GM23338 (cell line): ENCODE data around the gene MCMBP. TPM values are rescaled to one million over a fixed set of nuclear protein-coding genes. Genes with fewer than 3 reads are reported as not detected.

ENCODE experiments used
- ATAC-seq: fragments of 200-7000 bp; cut with Tn5 transposase; 3 replicates; pipeline ENCODE4 v1.9.1; 2020
- DNase-seq: peaks from one replicate; pipeline ENCODE4 v3.0.0-alpha.2; 2015; ENCODE audit warnings: low spot score
- H2AFZ ChIP-seq: fragments of 200-600 bp; sonication (generic); 2 replicates; pipeline ENCODE4 v1.8.0; 2016; ENCODE audit warnings: antibody characterized with exemption, mild to moderate bottlenecking, moderate library complexity
- H3F3A ChIP-seq: fragments of 200-600 bp; sonication (generic); replicated peaks from 2 replicates; pipeline ENCODE4 v1.8.0; 2017; ENCODE audit warnings: antibody characterized with exemption, mixed run types, low read depth
- H3K27ac ChIP-seq: fragments of 200-600 bp; sonication (generic); 2 replicates; pipeline ENCODE4 v1.6.1; 2016; ENCODE audit warnings: low read depth
- H3K27me3 ChIP-seq: fragments of 200-600 bp; sonication (generic); 2 replicates; pipeline ENCODE4 v1.8.0; 2016; ENCODE audit warnings: mild to moderate bottlenecking, mixed run types, moderate library complexity; ENCODE audit not compliant: insufficient read depth
- H3K36me3 ChIP-seq: fragments of 200-600 bp; sonication (generic); 2 replicates; pipeline ENCODE4 v1.8.0; 2016; ENCODE audit warnings: mild to moderate bottlenecking; ENCODE audit not compliant: insufficient read depth
- H3K4me1 ChIP-seq: fragments of 200-600 bp; sonication (generic); 2 replicates; pipeline ENCODE4 v1.8.0; 2016; ENCODE audit warnings: mild to moderate bottlenecking, moderate library complexity; ENCODE audit not compliant: insufficient read depth
- H3K4me2 ChIP-seq: fragments of 200-600 bp; sonication (generic); 2 replicates; pipeline ENCODE4 v1.7.1; 2017; ENCODE audit warnings: mixed run types
- H3K4me3 ChIP-seq: fragments of 200-600 bp; sonication (generic); 2 replicates; pipeline ENCODE4 v1.6.1; 2016; ENCODE audit warnings: mixed run types
- H3K79me2 ChIP-seq: fragments of 200-600 bp; sonication (generic); replicated peaks from 2 replicates; pipeline ENCODE4 v1.8.0; 2017; ENCODE audit warnings: mild to moderate bottlenecking; ENCODE audit not compliant: insufficient read depth
- H3K9me2 ChIP-seq: fragments of 200-600 bp; sonication (generic); 2 replicates; pipeline ENCODE4 v1.8.0; 2017; ENCODE audit not compliant: insufficient read depth
- H4K20me1 ChIP-seq: fragments of 200-600 bp; sonication (generic); replicated peaks from 2 replicates; pipeline ENCODE4 v1.8.0; 2017; ENCODE audit warnings: mild to moderate bottlenecking; ENCODE audit not compliant: insufficient read depth
- H3K27ac Mint-ChIP-seq: 2 replicates; pipeline ENCODE4 v1.8.0; 2020; ENCODE audit warnings: inconsistent platforms, mild to moderate bottlenecking, moderate library complexity, mixed read lengths
- H3K27me3 Mint-ChIP-seq: 3 replicates; pipeline ENCODE4 v1.8.0; 2022; ENCODE audit warnings: low read depth, mild to moderate bottlenecking, moderate library complexity, mixed read lengths, inconsistent platforms; ENCODE audit not compliant: insufficient read depth, poor library complexity
- H3K36me3 Mint-ChIP-seq: 3 replicates; pipeline ENCODE4 v1.8.0; 2021; ENCODE audit warnings: low read depth, mild to moderate bottlenecking, inconsistent platforms, moderate library complexity, mixed read lengths
- H3K4me1 Mint-ChIP-seq: 3 replicates; pipeline ENCODE4 v1.8.0; 2020; ENCODE audit warnings: mild to moderate bottlenecking, inconsistent platforms, mixed read lengths
- H3K4me3 Mint-ChIP-seq: 3 replicates; pipeline ENCODE4 v1.8.0; 2021; ENCODE audit warnings: moderate library complexity, mild to moderate bottlenecking, inconsistent platforms, mixed read lengths
- H3K9me3 Mint-ChIP-seq: 3 replicates; pipeline ENCODE4 v1.8.0; 2020; ENCODE audit warnings: moderate library complexity, mild to moderate bottlenecking, inconsistent platforms, mixed read lengths
- CREB1 ChIP-seq: fragments of 250-450 bp; sonication (Bioruptor Pico); IDR thresholded peaks from 2 replicates; pipeline ENCODE4 v1.5.0; 2020; ENCODE audit warnings: low read depth, mild to moderate bottlenecking, moderate library complexity
- NANOG ChIP-seq: IDR thresholded peaks from 2 replicates; pipeline ENCODE4 v1.6.1; 2016; ENCODE audit warnings: antibody characterized with exemption, borderline replicate concordance
- POLR2AphosphoS5 ChIP-seq: IDR thresholded peaks from 2 replicates; pipeline ENCODE4 v1.6.1; 2016; ENCODE audit warnings: antibody characterized with exemption, low read depth
- STAT1 ChIP-seq: IDR thresholded peaks from one replicate; pipeline ENCODE4 v1.6.1; 2016; ENCODE audit warnings: antibody characterized with exemption; ENCODE audit not compliant: unreplicated experiment
- ZNF331 ChIP-seq: fragments of 250-450 bp; sonication (Bioruptor Pico); IDR thresholded peaks from 2 replicates; pipeline ENCODE4 v1.5.0; 2020; ENCODE audit warnings: low read depth, mild to moderate bottlenecking, moderate library complexity
- polyA plus RNA-seq: library from polyadenylated mRNA; unstranded; fragments of >200 nt; fragmentation: Nextera tagmentation; extraction: Ambion mirVana; gene quantifications from 2 replicates; pipeline ENCODE4 v1.2.1, GENCODE V29; 2016
- total RNA-seq: library from RNA; depleted of rRNA; stranded (reverse); fragments of >200 nt; shearing (Covaris generic); gene quantifications from 2 replicates; pipeline ENCODE4 v1.2.3, GENCODE V29; 2014
- TF ChIP-seq, protein P1 (sequence below): fragments of 250-450 bp; sonication (Bioruptor Pico); IDR thresholded peaks from 2 replicates; pipeline ENCODE4 v1.5.0; 2020; ENCODE audit warnings: mild to moderate bottlenecking, moderate library complexity
- TF ChIP-seq, protein P2 (sequence below): IDR thresholded peaks from 2 replicates; pipeline ENCODE4 v1.6.1; 2016; ENCODE audit warnings: antibody characterized with exemption

Gene MCMBP
- total and polyA plus RNA-seq, 2 experiments from 2014 or later = 30.9 to 76.6 TPM

GRCh38 chr10:119845656-119846055 is 27.0 kb downstream of the MCMBP start (continued):
- TF ChIP-seq, protein P1, sequence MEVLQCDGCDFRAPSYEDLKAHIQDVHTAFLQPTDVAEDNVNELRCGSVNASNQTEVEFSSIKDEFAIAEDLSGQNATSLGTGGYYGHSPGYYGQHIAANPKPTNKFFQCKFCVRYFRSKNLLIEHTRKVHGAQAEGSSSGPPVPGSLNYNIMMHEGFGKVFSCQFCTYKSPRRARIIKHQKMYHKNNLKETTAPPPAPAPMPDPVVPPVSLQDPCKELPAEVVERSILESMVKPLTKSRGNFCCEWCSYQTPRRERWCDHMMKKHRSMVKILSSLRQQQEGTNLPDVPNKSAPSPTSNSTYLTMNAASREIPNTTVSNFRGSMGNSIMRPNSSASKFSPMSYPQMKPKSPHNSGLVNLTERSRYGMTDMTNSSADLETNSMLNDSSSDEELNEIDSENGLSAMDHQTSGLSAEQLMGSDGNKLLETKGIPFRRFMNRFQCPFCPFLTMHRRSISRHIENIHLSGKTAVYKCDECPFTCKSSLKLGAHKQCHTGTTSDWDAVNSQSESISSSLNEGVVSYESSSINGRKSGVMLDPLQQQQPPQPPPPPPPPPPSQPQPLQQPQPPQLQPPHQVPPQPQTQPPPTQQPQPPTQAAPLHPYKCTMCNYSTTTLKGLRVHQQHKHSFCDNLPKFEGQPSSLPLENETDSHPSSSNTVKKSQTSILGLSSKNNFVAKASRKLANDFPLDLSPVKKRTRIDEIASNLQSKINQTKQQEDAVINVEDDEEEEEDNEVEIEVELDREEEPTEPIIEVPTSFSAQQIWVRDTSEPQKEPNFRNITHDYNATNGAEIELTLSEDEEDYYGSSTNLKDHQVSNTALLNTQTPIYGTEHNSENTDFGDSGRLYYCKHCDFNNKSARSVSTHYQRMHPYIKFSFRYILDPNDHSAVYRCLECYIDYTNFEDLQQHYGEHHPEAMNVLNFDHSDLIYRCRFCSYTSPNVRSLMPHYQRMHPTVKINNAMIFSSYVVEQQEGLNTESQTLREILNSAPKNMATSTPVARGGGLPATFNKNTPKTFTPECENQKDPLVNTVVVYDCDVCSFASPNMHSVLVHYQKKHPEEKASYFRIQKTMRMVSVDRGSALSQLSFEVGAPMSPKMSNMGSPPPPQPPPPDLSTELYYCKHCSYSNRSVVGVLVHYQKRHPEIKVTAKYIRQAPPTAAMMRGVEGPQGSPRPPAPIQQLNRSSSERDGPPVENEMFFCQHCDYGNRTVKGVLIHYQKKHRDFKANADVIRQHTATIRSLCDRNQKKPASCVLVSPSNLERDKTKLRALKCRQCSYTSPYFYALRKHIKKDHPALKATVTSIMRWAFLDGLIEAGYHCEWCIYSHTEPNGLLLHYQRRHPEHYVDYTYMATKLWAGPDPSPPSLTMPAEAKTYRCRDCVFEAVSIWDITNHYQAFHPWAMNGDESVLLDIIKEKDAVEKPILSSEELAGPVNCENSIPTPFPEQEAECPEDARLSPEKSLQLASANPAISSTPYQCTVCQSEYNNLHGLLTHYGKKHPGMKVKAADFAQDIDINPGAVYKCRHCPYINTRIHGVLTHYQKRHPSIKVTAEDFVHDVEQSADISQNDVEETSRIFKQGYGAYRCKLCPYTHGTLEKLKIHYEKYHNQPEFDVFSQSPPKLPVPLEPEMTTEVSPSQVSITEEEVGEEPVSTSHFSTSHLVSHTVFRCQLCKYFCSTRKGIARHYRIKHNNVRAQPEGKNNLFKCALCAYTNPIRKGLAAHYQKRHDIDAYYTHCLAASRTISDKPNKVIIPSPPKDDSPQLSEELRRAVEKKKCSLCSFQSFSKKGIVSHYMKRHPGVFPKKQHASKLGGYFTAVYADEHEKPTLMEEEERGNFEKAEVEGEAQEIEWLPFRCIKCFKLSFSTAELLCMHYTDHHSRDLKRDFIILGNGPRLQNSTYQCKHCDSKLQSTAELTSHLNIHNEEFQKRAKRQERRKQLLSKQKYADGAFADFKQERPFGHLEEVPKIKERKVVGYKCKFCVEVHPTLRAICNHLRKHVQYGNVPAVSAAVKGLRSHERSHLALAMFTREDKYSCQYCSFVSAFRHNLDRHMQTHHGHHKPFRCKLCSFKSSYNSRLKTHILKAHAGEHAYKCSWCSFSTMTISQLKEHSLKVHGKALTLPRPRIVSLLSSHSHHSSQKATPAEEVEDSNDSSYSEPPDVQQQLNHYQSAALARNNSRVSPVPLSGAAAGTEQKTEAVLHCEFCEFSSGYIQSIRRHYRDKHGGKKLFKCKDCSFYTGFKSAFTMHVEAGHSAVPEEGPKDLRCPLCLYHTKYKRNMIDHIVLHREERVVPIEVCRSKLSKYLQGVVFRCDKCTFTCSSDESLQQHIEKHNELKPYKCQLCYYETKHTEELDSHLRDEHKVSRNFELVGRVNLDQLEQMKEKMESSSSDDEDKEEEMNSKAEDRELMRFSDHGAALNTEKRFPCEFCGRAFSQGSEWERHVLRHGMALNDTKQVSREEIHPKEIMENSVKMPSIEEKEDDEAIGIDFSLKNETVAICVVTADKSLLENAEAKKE (CRISPR knock-in tag) = no peak

GRCh38 chr10:119834188-119834587 is 38.5 kb downstream of the MCMBP start:
- H3K36me3 ChIP-seq = peaks cover 63% of the 10 kb centered on the region
- H3K27ac Mint-ChIP-seq = peak overlapping the region; percentile 82; the same call in 1 of the 2 replicates
- peaks cover 94% of the 10 kb centered on the region for H3K36me3 Mint-ChIP-seq

GRCh38 chr10:119832951-119833350 is 39.7 kb downstream of the MCMBP start:
- peaks cover 90% of the 10 kb centered on the region for H3K36me3 Mint-ChIP-seq
- H3K27me3 Mint-ChIP-seq = no peaks in the 10 kb centered on the region
- H3K79me2 ChIP-seq = no peaks in the 10 kb centered on the region
- H3K4me2 ChIP-seq = no peak overlapping the region
- H3K4me3 Mint-ChIP-seq = no peak overlapping the region
- no peaks in the 10 kb centered on the region for H3K9me2 ChIP-seq
- no peaks in the 10 kb centered on the region for H3F3A ChIP-seq
- peaks cover 51% of the 10 kb centered on the region for H3K36me3 ChIP-seq
- H3K27ac ChIP-seq = no peak overlapping the region
- DNase-seq (no peak), ATAC-seq (no peak)
- no peaks in the 10 kb centered on the region for H3K9me3 Mint-ChIP-seq
- no peaks in the 10 kb centered on the region; the same call in 1 of the 2 replicates for H4K20me1 ChIP-seq
- no peak overlapping the region for H3K27ac Mint-ChIP-seq
- H3K4me1 Mint-ChIP-seq = no peaks in the 10 kb centered on the region; the same call in 2 of the 3 replicates
- no peak overlapping the region for H3K4me3 ChIP-seq
- no peak overlapping the region for H2AFZ ChIP-seq
- no peaks in the 10 kb centered on the region for H3K27me3 ChIP-seq
- H3K4me1 ChIP-seq = no peaks in the 10 kb centered on the region
- no peak for TF ChIP-seq POLR2AphosphoS5
- TF ChIP-seq, protein P2, sequence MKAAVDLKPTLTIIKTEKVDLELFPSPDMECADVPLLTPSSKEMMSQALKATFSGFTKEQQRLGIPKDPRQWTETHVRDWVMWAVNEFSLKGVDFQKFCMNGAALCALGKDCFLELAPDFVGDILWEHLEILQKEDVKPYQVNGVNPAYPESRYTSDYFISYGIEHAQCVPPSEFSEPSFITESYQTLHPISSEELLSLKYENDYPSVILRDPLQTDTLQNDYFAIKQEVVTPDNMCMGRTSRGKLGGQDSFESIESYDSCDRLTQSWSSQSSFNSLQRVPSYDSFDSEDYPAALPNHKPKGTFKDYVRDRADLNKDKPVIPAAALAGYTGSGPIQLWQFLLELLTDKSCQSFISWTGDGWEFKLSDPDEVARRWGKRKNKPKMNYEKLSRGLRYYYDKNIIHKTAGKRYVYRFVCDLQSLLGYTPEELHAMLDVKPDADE = no peak

More at GRCh38 chr10:119834188-119834587, 38.5 kb downstream of the MCMBP start:
- Histone ChIP-seq H3K27me3 (no peaks in the 10 kb centered on the region), H2AFZ (no peak overlapping the region), H3K4me1 (no peaks in the 10 kb centered on the region), H3K4me2 (no peak overlapping the region), H3K9me2 (no peaks in the 10 kb centered on the region), H4K20me1 (no peaks in the 10 kb centered on the region; the same call in 1 of the 2 replicates), H3K79me2 (no peaks in the 10 kb centered on the region), H3F3A (no peaks in the 10 kb centered on the region), H3K4me3 (no peak overlapping the region), H3K27ac (no peak overlapping the region)
- H3K9me3 Mint-ChIP-seq = no peaks in the 10 kb centered on the region
- ATAC-seq = no peak
- DNase-seq = no peak
- TF ChIP-seq NANOG (no peak), POLR2AphosphoS5 (no peak), ZNF331 (no peak), STAT1 (no peak), CREB1 (no peak)
- H3K4me1 Mint-ChIP-seq = no peaks in the 10 kb centered on the region; the same call in 2 of the 3 replicates
- peaks cover 2% of the 10 kb centered on the region for H3K27me3 Mint-ChIP-seq
- no peak overlapping the region for H3K4me3 Mint-ChIP-seq
